ENCODE measurements around the gene PTPN7. TPM values are rescaled to one million over a fixed set of nuclear protein-coding genes. Genes with fewer than 3 reads are reported as not detected.
"Not testable (repeated sequence)": the region's sequence is repeated elsewhere in the genome, so short reads cannot be mapped to it uniquely, and the experiment has no call there.

Gene PTPN7
- total RNA-seq, 1 donor from 2014 or later: 0.31 TPM

GRCh38 chr1:202148391-202148790, 12.0 kb downstream of the PTPN7 start:
- Mint-ChIP-seq H3K36me3 (no peaks in the 10 kb centered on the region), H3K27me3 (ENCODE audit: low read depth) (no peaks in the 10 kb centered on the region), H3K9me3 (no peaks in the 10 kb centered on the region), H3K27ac (no peak overlapping the region), H3K4me1 (peaks cover 9% of the 10 kb centered on the region), H3K4me3 (no peak overlapping the region)
- no peak for DNase-seq (ENCODE audit: low spot score in 2 of 2, unreplicated experiment in 2 of 2)
- TF ChIP-seq CTCF (IDR thresholded peaks at IDR 0.05; ENCODE audit: unreplicated experiment): no peak

- no peak for TF ChIP-seq CTCF (IDR thresholded peaks at IDR 0.05; ENCODE audit: unreplicated experiment)
- Mint-ChIP-seq H3K36me3 (no peaks in the 10 kb centered on the region), H3K27me3 (ENCODE audit: low read depth) (no peaks in the 10 kb centered on the region), H3K9me3 (no peaks in the 10 kb centered on the region), H3K4me3 (no peak overlapping the region), H3K4me1 (peaks cover 19% of the 10 kb centered on the region), H3K27ac (no peak overlapping the region)
- DNase-seq (ENCODE audit: low spot score in 2 of 2, unreplicated experiment in 2 of 2): no peak
Observed at GRCh38 chr1:202146993-202147392, 13.4 kb downstream of the PTPN7 start.

- no peak overlapping the region for H3K27ac Mint-ChIP-seq
- peaks cover 19% of the 10 kb centered on the region for H3K4me1 Mint-ChIP-seq
- peak overlapping the region; percentile 30 for H3K4me3 Mint-ChIP-seq
- H3K36me3 Mint-ChIP-seq: peaks cover 1% of the 10 kb centered on the region
- H3K27me3 Mint-ChIP-seq (ENCODE audit: low read depth): no peaks in the 10 kb centered on the region
- TF ChIP-seq CTCF (IDR thresholded peaks at IDR 0.05; ENCODE audit: unreplicated experiment): no peak
- no peaks in the 10 kb centered on the region for H3K9me3 Mint-ChIP-seq
- DNase-seq (ENCODE audit: low spot score in 2 of 2, unreplicated experiment in 2 of 2): no peak
Observed at GRCh38 chr1:202146279-202146678, 14.1 kb downstream of the PTPN7 start.

- peaks cover 19% of the 10 kb centered on the region for H3K4me1 Mint-ChIP-seq
- not testable (repeated sequence) for H3K9me3 Mint-ChIP-seq; H3K27ac Mint-ChIP-seq; DNase-seq (ENCODE audit: low spot score in 2 of 2, unreplicated experiment in 2 of 2); H3K27me3 Mint-ChIP-seq (ENCODE audit: low read depth); H3K36me3 Mint-ChIP-seq
- peak overlapping the region; percentile 76 for H3K4me3 Mint-ChIP-seq
Observed at GRCh38 chr1:202145744-202146140, 14.7 kb downstream of the PTPN7 start.

- no peak for DNase-seq (ENCODE audit: low spot score in 2 of 2, unreplicated experiment in 2 of 2)
- Mint-ChIP-seq H3K4me1 (peaks cover 19% of the 10 kb centered on the region), H3K9me3 (no peaks in the 10 kb centered on the region), H3K36me3 (peaks cover 1% of the 10 kb centered on the region), H3K4me3 (peak overlapping the region; percentile 76), H3K27ac (peak overlapping the region; percentile 83), H3K27me3 (ENCODE audit: low read depth) (no peaks in the 10 kb centered on the region)
- no peak for TF ChIP-seq CTCF (IDR thresholded peaks at IDR 0.05; ENCODE audit: unreplicated experiment)
Observed at GRCh38 chr1:202145068-202145743, 15.2 kb downstream of the PTPN7 start.

GRCh38 chr1:202144402-202145067, 15.9 kb downstream of the PTPN7 start, which contains the start of gene ARL8A:
Gene ARL8A, minus strand, starts transcription at chr1:202144737. Its CDS starts 165 bp downstream, at chr1:202144572.
- peak; percentile 60 to 80 for DNase-seq (ENCODE audit: low spot score in 2 of 2, unreplicated experiment in 2 of 2)
- Mint-ChIP-seq H3K27me3 (ENCODE audit: low read depth) (no peaks in the 10 kb centered on the region), H3K4me1 (peaks cover 19% of the 10 kb centered on the region), H3K4me3 (peak within 1 kb of the TSS; percentile 86), H3K36me3 (peaks cover 1% of the 10 kb centered on the region), H3K27ac (peak within 1 kb of the TSS; percentile 98), H3K9me3 (no peaks in the 10 kb centered on the region)
- no peak for TF ChIP-seq CTCF (IDR thresholded peaks at IDR 0.05; ENCODE audit: unreplicated experiment)

Measured in mesothelial cell of epicardium (in vitro differentiated cells).